IMR-90 (cell line): ENCODE data around the gene FARSB. TPM values are rescaled to one million over a fixed set of nuclear protein-coding genes. Genes with fewer than 3 reads are reported as not detected.

Source experiments
- ATAC-seq: fragments of 200-7000 bp; cut with Tn5 transposase; 2 replicates; pipeline ENCODE4 v1.9.1; 2020; ENCODE audit warnings: low read depth, mild to moderate bottlenecking, moderate library complexity
- BruUV-seq: library from RNA; stranded (reverse); fragments of 400-500 nt; replicated peaks from 2 replicates; lab custom pipeline; 2021; lab: Mats Ljungman, UMichigan
- CTCF ChIA-PET: fragments of 300-600 bp; formaldehyde crosslinking; extraction: SDS; loops from one replicate; lab custom pipeline; 2021; ENCODE audit warnings: antibody characterized with exemption; lab: Yijun Ruan, JAX
- POLR2A ChIA-PET: fragments of 300-600 bp; sonication (Branson Sonifier 250); formaldehyde crosslinking; loops from one replicate; lab custom pipeline; 2022; ENCODE audit warnings: antibody characterized with exemption; ENCODE audit not compliant: unreplicated experiment; lab: Charles Lee
- DNase-seq: peaks from one replicate; pipeline ENCODE4 v3.0.0; 2013
- H2AFZ ChIP-seq: replicated peaks from 2 replicates; pipeline ENCODE3; 2013; ENCODE audit warnings: low read length, mild to moderate bottlenecking; ENCODE audit not compliant: poor library complexity
- H2AK5ac ChIP-seq: 2 replicates; pipeline ENCODE4 v1.6.1; 2013; ENCODE audit warnings: low read depth, low read length, inconsistent platforms
- H2AK9ac ChIP-seq: replicated peaks from 2 replicates; pipeline ENCODE3; 2013; ENCODE audit warnings: mild to moderate bottlenecking, low read depth, low read length, moderate library complexity; ENCODE audit not compliant: poor library complexity
- H2BK120ac ChIP-seq: 2 replicates; pipeline ENCODE4 v1.6.1; 2013; ENCODE audit warnings: low read depth, low read length, inconsistent platforms
- H2BK15ac ChIP-seq: 3 replicates; pipeline ENCODE4 v1.6.1; 2013; ENCODE audit warnings: low read depth, low read length, inconsistent platforms
- H2BK20ac ChIP-seq: 2 replicates; pipeline ENCODE4 v1.6.1; 2013; ENCODE audit warnings: low read depth, mild to moderate bottlenecking, inconsistent platforms, low read length, moderate library complexity
- H2BK5ac ChIP-seq: 2 replicates; pipeline ENCODE4 v1.6.1; 2013; ENCODE audit warnings: mild to moderate bottlenecking, low read depth, low read length, inconsistent platforms; ENCODE audit not compliant: poor library complexity, severe bottlenecking
- H3K14ac ChIP-seq: replicated peaks from 2 replicates; pipeline ENCODE4 v1.6.1; 2013; ENCODE audit warnings: low read depth, low read length, inconsistent platforms
- H3K18ac ChIP-seq: 2 replicates; pipeline ENCODE4 v1.6.1; 2013; ENCODE audit warnings: low read depth, low read length, control low read depth
- H3K23ac ChIP-seq: 2 replicates; pipeline ENCODE4 v1.6.1; 2013; ENCODE audit warnings: low read depth, low read length, inconsistent platforms
- H3K27ac ChIP-seq: 2 replicates; pipeline ENCODE4 v1.5.1; 2013; ENCODE audit warnings: mild to moderate bottlenecking, control low read depth, low read length; ENCODE audit not compliant: insufficient read depth
- H3K27me3 ChIP-seq: 2 replicates; pipeline ENCODE4 v1.6.1; 2013; ENCODE audit warnings: low read length; ENCODE audit not compliant: control insufficient read depth, insufficient read depth
- H3K36me3 ChIP-seq: 2 replicates; pipeline ENCODE4 v1.6.1; 2013; ENCODE audit warnings: low read length, mixed read lengths; ENCODE audit not compliant: control insufficient read depth, insufficient read depth
- H3K4ac ChIP-seq: 2 replicates; pipeline ENCODE4 v1.6.1; 2013; ENCODE audit warnings: low read depth, low read length, inconsistent platforms
- H3K4me1 ChIP-seq: 2 replicates; pipeline ENCODE4 v1.6.1; 2013; ENCODE audit warnings: low read length, mixed read lengths; ENCODE audit not compliant: control insufficient read depth, insufficient read depth
- H3K4me2 ChIP-seq: 2 replicates; pipeline ENCODE4 v1.6.1; 2013; ENCODE audit warnings: low read depth, mild to moderate bottlenecking, control low read depth, low read length, moderate library complexity
- H3K4me3 ChIP-seq: 2 replicates; pipeline ENCODE4 v1.5.1; 2013; ENCODE audit warnings: low read depth, mild to moderate bottlenecking, control low read depth, low read length, moderate library complexity; ENCODE audit not compliant: insufficient read depth
- H3K56ac ChIP-seq: 2 replicates; pipeline ENCODE4 v1.6.1; 2013; ENCODE audit warnings: low read length, inconsistent platforms; ENCODE audit not compliant: insufficient read depth; ENCODE audit errors: extremely low read depth
- H3K79me1 ChIP-seq, 2 experiments: 2 replicates each; pipeline ENCODE4 v1.6.1; 2013; ENCODE audit warnings: low read length in 2 of 2, inconsistent platforms in 1 of 2, low read depth in 1 of 2
- H3K9ac ChIP-seq: 2 replicates; pipeline ENCODE4 v1.6.1; 2013; ENCODE audit warnings: low read depth, low read length, control low read depth
- H3K9me1 ChIP-seq: 2 replicates; pipeline ENCODE4 v1.6.1; 2013; ENCODE audit warnings: low read length, inconsistent platforms; ENCODE audit not compliant: insufficient read depth
- H3K9me3 ChIP-seq: 2 replicates; pipeline ENCODE4 v1.6.1; 2013; ENCODE audit warnings: low read length; ENCODE audit not compliant: control insufficient read depth, insufficient read depth
- H4K20me1 ChIP-seq: 2 replicates; pipeline ENCODE4 v1.6.1; 2013; ENCODE audit warnings: low read length, inconsistent platforms; ENCODE audit not compliant: insufficient read depth
- H4K5ac ChIP-seq: 2 replicates; pipeline ENCODE4 v1.6.1; 2013; ENCODE audit warnings: mild to moderate bottlenecking, low read depth, low read length, control low read depth
- H4K8ac ChIP-seq, 2 experiments: 2 replicates each; pipeline ENCODE4 v1.6.1; 2013; ENCODE audit warnings: low read depth in 2 of 2, low read length in 2 of 2, control low read depth in 1 of 2, inconsistent platforms in 1 of 2
- H4K91ac ChIP-seq: 2 replicates; pipeline ENCODE4 v1.6.1; 2013; ENCODE audit warnings: low read depth, low read length, inconsistent platforms; ENCODE audit not compliant: insufficient read depth
- BHLHE40 ChIP-seq: fragments of 150-350 bp; IDR thresholded peaks from 2 replicates; pipeline ENCODE4 v1.6.1; 2016; ENCODE audit warnings: mild to moderate bottlenecking, low read depth, low read length
- CEBPB ChIP-seq: IDR thresholded peaks from 2 replicates; pipeline ENCODE4 v1.6.1; 2012; ENCODE audit warnings: low read depth, low read length, improper control_type of control experiment
- CHD1 ChIP-seq: IDR thresholded peaks from 2 replicates; pipeline ENCODE4 v1.6.1; 2012; ENCODE audit warnings: low read depth, low read length, improper control_type of control experiment
- FOS ChIP-seq: fragments of 150-350 bp; IDR thresholded peaks from 2 replicates; pipeline ENCODE4 v1.6.1; 2016; ENCODE audit warnings: low read depth, low read length
- MAFK ChIP-seq: IDR thresholded peaks from 2 replicates; pipeline ENCODE4 v1.6.1; 2012; ENCODE audit warnings: low read depth, low read length, improper control_type of control experiment
- MAZ ChIP-seq: IDR thresholded peaks from 2 replicates; pipeline ENCODE4 v1.6.1; 2012; ENCODE audit warnings: low read depth, mild to moderate bottlenecking, low read length, improper control_type of control experiment, moderate library complexity, borderline replicate concordance
- MXI1 ChIP-seq: IDR thresholded peaks from 2 replicates; pipeline ENCODE4 v1.6.1; 2012; ENCODE audit warnings: low read depth, mild to moderate bottlenecking, low read length, moderate library complexity, borderline replicate concordance
- NFE2L2 ChIP-seq: fragments of 150-350 bp; IDR thresholded peaks from 2 replicates; pipeline ENCODE4 v1.6.1; 2016; ENCODE audit warnings: low read depth, mild to moderate bottlenecking, low read length
- POLR2A ChIP-seq: IDR thresholded peaks from 2 replicates; pipeline ENCODE4 v1.6.1; 2012; ENCODE audit warnings: mild to moderate bottlenecking, low read depth, low read length
- RAD21 ChIP-seq: IDR thresholded peaks from 2 replicates; pipeline ENCODE4 v1.6.1; 2012; ENCODE audit warnings: low read length, improper control_type of control experiment
- RCOR1 ChIP-seq: IDR thresholded peaks from 2 replicates; pipeline ENCODE4 v1.6.1; 2012; ENCODE audit warnings: mild to moderate bottlenecking, low read length, improper control_type of control experiment; ENCODE audit not compliant: insufficient replicate concordance
- RFX5 ChIP-seq: IDR thresholded peaks from 2 replicates; pipeline ENCODE4 v1.8.0; 2012; ENCODE audit warnings: low read depth, mild to moderate bottlenecking, low read length, moderate library complexity
- SMC3 ChIP-seq: fragments of 150-350 bp; IDR thresholded peaks from 2 replicates; pipeline ENCODE4 v1.6.1; 2016; ENCODE audit warnings: low read depth, mild to moderate bottlenecking, antibody characterized with exemption, low read length, moderate library complexity
- WGBS, 2 experiments: methylation state at CpG; one replicate each; pipeline versions ENCODE4 v1.1.5 to v1.1.7; 2013; ENCODE audit warnings: missing lambda C conversion rate in 2 of 2; ENCODE audit not compliant: insufficient read length in 1 of 2; ENCODE audit errors: extremely low coverage in 2 of 2; 5-methylcytosine and 5-hydroxymethylcytosine counted together
- dilution Hi-C: fragments of 300-500 bp; cut with HindIII; formaldehyde crosslinking; loops from one replicate; pipeline ENCODE4 v1.14.3; 2018; ENCODE audit warnings: low sequenced_read_pairs; ENCODE audit not compliant: unreplicated experiment
- in situ Hi-C: fragments of 300-500 bp; cut with MboI; formaldehyde crosslinking; loops from 3 replicates; pipeline ENCODE4 v1.14.3; 2019; ENCODE audit warnings: low sequenced_read_pairs, inconsistent platforms, mixed read lengths
- intact Hi-C: fragments of 100-400 bp; cut with micrococcal nuclease; formaldehyde crosslinking; loops from 2 replicates; pipeline ENCODE4 v1.10.0; 2022
- polyA plus RNA-seq, 3 experiments: library from polyadenylated mRNA; depleted of rRNA; stranded (reverse); fragments of >200 nt; gene quantifications; 2 replicates each; pipeline ENCODE4 v1.2.3, GENCODE V29; 2012; ENCODE audit warnings: low replicate concordance in 1 of 3
- total RNA-seq: library from RNA; depleted of rRNA; stranded (reverse); fragments of >200 nt; gene quantifications from 2 replicates; pipeline ENCODE4 v1.2.3, GENCODE V29; 2012
- TF ChIP-seq, protein P1 (sequence below): fragments of 150-350 bp; IDR thresholded peaks from 2 replicates; pipeline ENCODE4 v1.6.1; 2016; ENCODE audit warnings: low read depth, mild to moderate bottlenecking, low read length, moderate library complexity, borderline replicate concordance
- TF ChIP-seq, protein P2 (sequence below): conservative IDR thresholded peaks from 2 replicates; pipeline ENCODE4 v1.5.1; 2012; ENCODE audit warnings: mild to moderate bottlenecking, low read depth, low read length, improper control_type of control experiment

FARSB gene
- total and polyA plus RNA-seq, 2 of the 4 experiments (the other 2 are of a cell fraction) = 21.1 to 32.5 TPM

DNA sequence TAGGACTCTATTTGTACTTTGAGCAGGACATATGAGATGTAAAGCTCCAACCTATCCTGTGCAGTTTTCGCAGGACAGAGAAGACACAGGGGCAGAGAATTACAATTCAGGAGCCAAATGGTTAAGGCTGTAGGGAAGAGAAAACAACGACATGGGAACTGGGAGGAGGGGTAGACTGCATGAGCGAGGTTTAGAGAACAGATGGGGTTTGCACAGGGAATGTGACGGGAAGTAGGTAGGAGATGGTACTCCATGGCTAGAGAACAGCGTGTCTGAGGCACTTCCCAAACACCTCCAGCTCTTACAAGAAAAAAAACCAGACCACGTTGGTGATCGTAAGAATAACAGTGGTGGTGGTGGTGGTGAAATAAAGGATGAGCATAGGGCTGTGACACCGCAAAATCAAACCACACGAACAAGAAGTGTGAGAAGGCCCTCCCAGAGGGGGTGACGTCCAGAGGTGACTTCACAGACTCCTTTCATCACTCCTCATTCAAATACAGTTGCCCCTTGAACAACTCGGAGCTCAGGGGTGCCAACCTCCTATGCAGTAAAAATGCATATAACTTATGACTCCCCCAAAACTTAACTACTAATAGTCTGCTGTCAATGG is 92.7 kb downstream of the FARSB start:
- in situ Hi-C loops (no loop called here), dilution Hi-C loops (no loop called here), intact Hi-C loops (no loop called here)
- Histone ChIP-seq H2BK15ac (no peak overlapping the region), H4K8ac (no peak overlapping the region), H3K9me3 (no peaks in the 10 kb centered on the region), H2AK5ac (no peak overlapping the region), H3K27ac (no peak overlapping the region), H3K36me3 (peaks cover 2% of the 10 kb centered on the region; the same call in 1 of the 2 replicates), H4K91ac (no peak overlapping the region), H3K79me1 (no peaks in the 10 kb centered on the region), H3K18ac (no peak overlapping the region), H3K27me3 (no peaks in the 10 kb centered on the region), H2BK120ac (no peak overlapping the region), H3K4me3 (no peak overlapping the region), H2AK9ac (no peak overlapping the region), H3K4me1 (no peaks in the 10 kb centered on the region), H4K5ac (no peak overlapping the region), H2AFZ (no peak overlapping the region), H2BK5ac (no peak overlapping the region), H3K4ac (no peak overlapping the region), H4K20me1 (no peaks in the 10 kb centered on the region), H3K23ac (no peak overlapping the region), H3K14ac (no peak overlapping the region), H3K4me2 (no peak overlapping the region), H3K9me1 (no peaks in the 10 kb centered on the region; the same call in 1 of the 2 replicates), H3K9ac (no peak overlapping the region), H3K56ac (no peak overlapping the region), H2BK20ac (no peak overlapping the region)
- ATAC-seq (no peak), DNase-seq (no peak)
- CTCF ChIA-PET = no interaction called here
- POLR2A ChIA-PET = no interaction called here
- 50% methylated on average over 2 of the region's 11 CpGs; no CpG with 5 or more reads in 1 of the 2 experiments for WGBS, 2 experiments
- no peak for TF ChIP-seq MXI1
- TF ChIP-seq POLR2A = no peak
- no peak for TF ChIP-seq SMC3
- TF ChIP-seq CEBPB = no peak
- TF ChIP-seq, protein P1, sequence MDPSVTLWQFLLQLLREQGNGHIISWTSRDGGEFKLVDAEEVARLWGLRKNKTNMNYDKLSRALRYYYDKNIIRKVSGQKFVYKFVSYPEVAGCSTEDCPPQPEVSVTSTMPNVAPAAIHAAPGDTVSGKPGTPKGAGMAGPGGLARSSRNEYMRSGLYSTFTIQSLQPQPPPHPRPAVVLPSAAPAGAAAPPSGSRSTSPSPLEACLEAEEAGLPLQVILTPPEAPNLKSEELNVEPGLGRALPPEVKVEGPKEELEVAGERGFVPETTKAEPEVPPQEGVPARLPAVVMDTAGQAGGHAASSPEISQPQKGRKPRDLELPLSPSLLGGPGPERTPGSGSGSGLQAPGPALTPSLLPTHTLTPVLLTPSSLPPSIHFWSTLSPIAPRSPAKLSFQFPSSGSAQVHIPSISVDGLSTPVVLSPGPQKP = no peak
- TF ChIP-seq, protein P2, sequence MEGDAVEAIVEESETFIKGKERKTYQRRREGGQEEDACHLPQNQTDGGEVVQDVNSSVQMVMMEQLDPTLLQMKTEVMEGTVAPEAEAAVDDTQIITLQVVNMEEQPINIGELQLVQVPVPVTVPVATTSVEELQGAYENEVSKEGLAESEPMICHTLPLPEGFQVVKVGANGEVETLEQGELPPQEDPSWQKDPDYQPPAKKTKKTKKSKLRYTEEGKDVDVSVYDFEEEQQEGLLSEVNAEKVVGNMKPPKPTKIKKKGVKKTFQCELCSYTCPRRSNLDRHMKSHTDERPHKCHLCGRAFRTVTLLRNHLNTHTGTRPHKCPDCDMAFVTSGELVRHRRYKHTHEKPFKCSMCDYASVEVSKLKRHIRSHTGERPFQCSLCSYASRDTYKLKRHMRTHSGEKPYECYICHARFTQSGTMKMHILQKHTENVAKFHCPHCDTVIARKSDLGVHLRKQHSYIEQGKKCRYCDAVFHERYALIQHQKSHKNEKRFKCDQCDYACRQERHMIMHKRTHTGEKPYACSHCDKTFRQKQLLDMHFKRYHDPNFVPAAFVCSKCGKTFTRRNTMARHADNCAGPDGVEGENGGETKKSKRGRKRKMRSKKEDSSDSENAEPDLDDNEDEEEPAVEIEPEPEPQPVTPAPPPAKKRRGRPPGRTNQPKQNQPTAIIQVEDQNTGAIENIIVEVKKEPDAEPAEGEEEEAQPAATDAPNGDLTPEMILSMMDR = no peak
- no peak for TF ChIP-seq RCOR1
- no peak for TF ChIP-seq NFE2L2
- no peak for TF ChIP-seq RFX5
- TF ChIP-seq CHD1 = no peak
- no peak for TF ChIP-seq MAZ
- TF ChIP-seq MAFK = no peak
- no peak for TF ChIP-seq BHLHE40
- no peak for TF ChIP-seq FOS
- TF ChIP-seq RAD21 = no peak
- no TSS peak for BruUV-seq
